Motor neuron (in vitro differentiated cells): Measurements from ENCODE around the gene SDR39U1. TPM values are rescaled to one million over a fixed set of nuclear protein-coding genes. Genes with fewer than 3 reads are reported as not detected.
A peak's percentile ranks its signal among the peaks of the same experiment; 100 is the strongest.

ENCODE experiments used
- ATAC-seq, 8 experiments: fragments of 200-7000 bp; cut with Tn5 transposase; replicated peaks in 6 of 8; 2 replicates each; pipeline ENCODE4 v1.8.0; 2021; ENCODE audit warnings: mild to moderate bottlenecking in 8 of 8, moderate library complexity in 8 of 8
- H3K27ac ChIP-seq, 2 donors: fragments of 250-450 bp; sonication (Bioruptor Pico); 2 replicates each; pipeline ENCODE4 v1.9.0; 2021; ENCODE audit warnings: antibody characterized with exemption in 2 of 2, mild to moderate bottlenecking in 2 of 2, moderate library complexity in 1 of 2
- H3K4me1 ChIP-seq, 2 donors: fragments of 250-450 bp; sonication (Bioruptor Pico); replicated peaks in 1 of 2; 2 replicates each; pipeline ENCODE4 v1.6.1; 2021; ENCODE audit warnings: antibody characterized with exemption in 2 of 2, mild to moderate bottlenecking in 2 of 2, moderate library complexity in 1 of 2
- H3K4me3 ChIP-seq, 5 donors: fragments of 250-450 bp; sonication (Bioruptor Pico); 2 replicates each; pipeline ENCODE4 v1.9.0; 2021; ENCODE audit warnings: antibody characterized with exemption in 5 of 5, mild to moderate bottlenecking in 5 of 5, moderate library complexity in 4 of 5
- WGBS, 10 experiments: fragments of 450-650 bp; shearing (Covaris generic); methylation state at CpG; one replicate each; pipeline ENCODE4 v1.0.0; 2022; 5-methylcytosine and 5-hydroxymethylcytosine counted together
- in situ Hi-C, 9 experiments: fragments of 400-800 bp; cut with MboI; loops; one replicate each; pipeline ENCODE4 v1.15.0; 2021; ENCODE audit warnings: low sequenced_read_pairs in 9 of 9, low pct_unique_long_range_greater_than_20kb in 2 of 9; ENCODE audit not compliant: unreplicated experiment in 9 of 9
- total RNA-seq, 8 experiments: library from RNA; unstranded; fragments of 300-600 nt; gene quantifications; 2 replicates each; pipeline versions ENCODE4 v1.2.3 to v1.2.4, GENCODE V29; 2022

Gene SDR39U1
- total RNA-seq, 8 experiments from 2014 or later, result 34.6 to 72.5 (median 55.1) TPM

GRCh38 chr14:24432259-24433131 lies 10.1 kb downstream of the SDR39U1 start:
- Histone ChIP-seq H3K27ac (no peak overlapping the region), H3K4me3 (no peak overlapping the region), H3K4me1 (peaks cover 4 to 11% of the 10 kb centered on the region in 2 donors)
- ATAC-seq, result no peak
- in situ Hi-C loops, result loop anchor here (5.0 to 25.0 kb wide), 4 partner anchors 95 to 188 kb away; partner anchors contain the start of genes ADCY4 (in 8 of the 9), RIPK3 (in 8 of the 9) and TINF2 (in 1 of the 9)
- WGBS, 10 experiments, result 69 to 100% (median 86%) methylated on average over 1 to 6 of the region's 24 CpGs; no CpG with 5 or more reads in 3 of the 10 experiments

GRCh38 chr14:24431569-24432258 lies 10.9 kb downstream of the SDR39U1 start:
- peak; percentile 15 to 63 (median 28) for ATAC-seq
- WGBS, 10 experiments, result 0 to 64% (median 59%) methylated on average over 2 to 8 of the region's 15 CpGs; no CpG with 5 or more reads in 6 of the 10 experiments
- Histone ChIP-seq H3K27ac (no peak overlapping the region), H3K4me1 (peaks cover 4 to 11% of the 10 kb centered on the region in 2 donors), H3K4me3 (no peak overlapping the region)
- in situ Hi-C loops, result loop anchor here (5.0 to 25.0 kb wide), 4 partner anchors 94 to 187 kb away; partner anchors contain the start of genes ADCY4 (in 8 of the 9), RIPK3 (in 8 of the 9) and TINF2 (in 1 of the 9)

DNA sequence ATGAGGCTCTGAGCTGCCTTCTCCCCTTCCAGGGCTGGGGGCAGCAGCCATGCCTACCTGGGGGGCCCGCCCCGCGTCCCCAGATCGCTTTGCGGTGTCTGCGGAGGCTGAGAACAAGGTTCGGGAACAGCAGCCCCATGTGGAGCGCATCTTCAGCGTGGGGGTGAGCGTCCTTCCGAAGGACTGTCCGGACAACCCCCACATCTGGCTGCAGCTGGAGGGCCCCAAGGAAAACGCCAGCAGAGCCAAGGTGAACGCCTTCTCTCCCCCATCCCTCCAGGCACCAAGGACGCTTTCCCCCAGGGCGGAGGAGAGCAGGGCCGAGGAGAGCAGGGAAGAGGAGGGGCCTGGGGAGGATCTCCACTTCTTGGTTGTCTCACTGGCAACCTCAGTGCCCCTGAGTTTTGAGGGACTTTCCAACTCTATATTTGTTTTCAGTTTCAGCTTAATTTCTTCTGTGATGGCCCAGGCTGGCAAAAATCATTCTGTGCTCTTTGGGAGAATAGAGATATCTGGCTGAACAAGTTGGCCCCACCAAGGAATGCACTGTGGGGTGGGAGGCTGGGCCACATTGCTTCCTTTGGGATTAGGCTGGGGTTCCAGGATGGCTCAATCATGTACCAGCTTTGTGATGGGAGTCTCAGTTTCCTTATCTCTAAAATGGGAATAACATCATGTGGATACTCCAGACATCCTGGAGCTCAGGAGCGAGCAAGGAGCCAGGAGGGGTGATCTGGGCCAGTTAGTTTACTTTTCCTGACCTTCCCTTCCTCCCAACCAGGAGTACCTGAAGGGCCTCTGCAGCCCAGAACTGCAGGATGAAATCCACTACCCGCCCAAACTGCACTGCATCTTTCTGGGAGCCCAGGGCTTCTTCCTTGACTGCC lies 11.7 kb downstream of the SDR39U1 start:
- 0 to 100% (median 53%) methylated on average over 1 to 10 of the region's 19 CpGs; no CpG with 5 or more reads in 3 of the 10 experiments for WGBS, 10 experiments
- Histone ChIP-seq H3K27ac (peak overlapping the region in 1 of 2 donors; percentile 81), H3K4me1 (peaks cover 0 to 11% of the 10 kb centered on the region in 2 donors), H3K4me3 (peak overlapping the region; percentile 31 to 56 (median 50))
- in situ Hi-C loops, result loop anchor here (5.0 to 25.0 kb wide), 4 partner anchors 94 to 186 kb away; partner anchors contain the start of genes ADCY4 (in 8 of the 9), RIPK3 (in 8 of the 9) and TINF2 (in 1 of the 9)
- peak in 3 of 8 experiments; percentile 4 to 11 (median 8) for ATAC-seq

GRCh38 chr14:24430143-24430681 lies 12.4 kb downstream of the SDR39U1 start:
- in situ Hi-C loops, result loop anchor here (5.0 to 25.0 kb wide), 4 partner anchors 93 to 185 kb away; partner anchors contain the start of genes ADCY4 (in 8 of the 9), RIPK3 (in 8 of the 9) and TINF2 (in 1 of the 9)
- peak overlapping the region; percentile 31 to 56 (median 50) for H3K4me3 ChIP-seq
- H3K27ac ChIP-seq, result peak overlapping the region; percentile 31 to 81
- peaks cover 0 to 11% of the 10 kb centered on the region in 2 donors for H3K4me1 ChIP-seq
- 8 to 20% (median 11%) methylated on average over 1 to 6 of the region's 28 CpGs; no CpG with 5 or more reads in 7 of the 10 experiments for WGBS, 10 experiments
- peak; percentile 60 to 85 (median 84) for ATAC-seq

GRCh38 chr14:24429395-24430142 lies 13.0 kb downstream of the SDR39U1 start, which contains the start of the genes CBLN3 and KHNYN:
Gene CBLN3, minus strand, starts transcription at chr14:24429668. Its CDS starts 614 bp downstream, at chr14:24429054.
Gene KHNYN, plus strand, starts transcription at chr14:24429954. Its CDS starts 777 bp downstream, at chr14:24430731.
- no CpG with 5 or more reads among the region's 57 CpGs for WGBS, 10 experiments
- peak within 1 kb of the TSS; percentile 31 to 56 (median 50) for H3K4me3 ChIP-seq
- peaks cover 0 to 11% of the 10 kb centered on the region in 2 donors for H3K4me1 ChIP-seq
- peak within 1 kb of the TSS; percentile 31 to 81 for H3K27ac ChIP-seq
- in situ Hi-C loops, result loop anchor here (5.0 to 25.0 kb wide), 4 partner anchors 92 to 185 kb away; partner anchors contain the start of genes ADCY4 (in 8 of the 9), RIPK3 (in 8 of the 9) and TINF2 (in 1 of the 9)
- peak; percentile 64 to 92 (median 88) for ATAC-seq

- peak in 1 of 8 experiments; percentile 6 for ATAC-seq
- WGBS, 10 experiments, result no CpG with 5 or more reads among the region's 18 CpGs
- H3K4me1 ChIP-seq, result peaks cover 0 to 11% of the 10 kb centered on the region in 2 donors
- H3K27ac ChIP-seq, result no peak overlapping the region
- in situ Hi-C loops, result loop anchor here in 4 of 9 experiments (25.0 kb wide), 1 partner anchor 92 kb away; the partner anchor contains the start of genes ADCY4 (in 4 of the 4) and RIPK3 (in 4 of the 4)
- H3K4me3 ChIP-seq, result no peak overlapping the region
Measured at GRCh38 chr14:24428628-24429394, 13.8 kb downstream of the SDR39U1 start.

DNA sequence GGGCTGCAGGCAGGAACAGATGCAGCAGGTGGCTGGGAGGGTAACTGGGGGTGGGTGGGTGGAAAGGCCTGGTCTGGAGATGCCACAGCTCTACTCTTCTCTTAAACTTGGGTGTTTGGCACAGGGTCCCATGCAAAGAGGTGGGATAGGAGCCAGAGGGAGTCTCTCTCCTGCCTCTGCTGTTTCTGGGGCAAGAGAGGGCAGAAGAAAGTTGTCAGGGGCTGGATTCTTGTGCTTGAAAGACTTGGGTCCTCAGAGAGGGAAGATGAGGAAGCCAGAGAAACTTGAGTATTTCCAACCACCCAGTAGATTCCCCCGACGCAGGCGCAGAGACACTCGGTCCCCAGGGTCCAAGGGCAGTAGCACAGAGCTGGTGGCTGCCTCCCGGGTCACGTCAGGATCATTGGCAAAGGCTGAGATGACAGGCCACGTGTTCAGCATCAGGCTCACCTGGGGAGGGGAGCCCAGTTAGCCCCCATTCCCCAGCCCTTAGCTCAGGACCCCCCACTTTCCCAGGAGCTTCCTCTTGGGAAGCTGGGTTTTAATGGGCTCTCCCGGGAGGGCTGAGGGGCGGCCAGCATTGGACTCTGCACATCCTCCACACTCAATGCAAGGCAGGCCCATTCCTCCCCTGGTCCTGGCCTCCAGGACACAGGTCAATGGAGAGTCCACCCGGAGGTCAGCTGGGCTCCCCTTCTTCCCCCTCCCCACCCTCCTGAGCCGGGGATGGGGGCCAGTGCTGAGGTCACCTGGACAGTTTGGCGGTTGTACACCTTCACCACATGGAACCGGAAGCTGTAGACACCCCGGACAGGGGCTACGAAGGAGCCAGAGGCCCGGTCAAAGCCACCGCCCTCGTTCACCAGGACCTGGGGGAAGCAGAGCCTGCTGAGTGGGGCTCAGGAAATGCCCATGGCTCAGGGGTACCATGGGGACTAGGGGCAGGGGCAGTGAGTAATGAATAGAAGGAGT lies 14.8 kb downstream of the SDR39U1 start:
- peaks cover 0 to 11% of the 10 kb centered on the region in 2 donors for H3K4me1 ChIP-seq
- in situ Hi-C loops, result loop anchor here in 4 of 9 experiments (25.0 kb wide), 1 partner anchor 91 kb away; the partner anchor contains the start of genes ADCY4 (in 4 of the 4) and RIPK3 (in 4 of the 4)
- ATAC-seq, result no peak
- no peak overlapping the region for H3K27ac ChIP-seq
- no peak overlapping the region for H3K4me3 ChIP-seq
- WGBS, 10 experiments, result 92 to 100% methylated on average over 1 to 11 of the region's 18 CpGs; no CpG with 5 or more reads in 8 of the 10 experiments

DNA sequence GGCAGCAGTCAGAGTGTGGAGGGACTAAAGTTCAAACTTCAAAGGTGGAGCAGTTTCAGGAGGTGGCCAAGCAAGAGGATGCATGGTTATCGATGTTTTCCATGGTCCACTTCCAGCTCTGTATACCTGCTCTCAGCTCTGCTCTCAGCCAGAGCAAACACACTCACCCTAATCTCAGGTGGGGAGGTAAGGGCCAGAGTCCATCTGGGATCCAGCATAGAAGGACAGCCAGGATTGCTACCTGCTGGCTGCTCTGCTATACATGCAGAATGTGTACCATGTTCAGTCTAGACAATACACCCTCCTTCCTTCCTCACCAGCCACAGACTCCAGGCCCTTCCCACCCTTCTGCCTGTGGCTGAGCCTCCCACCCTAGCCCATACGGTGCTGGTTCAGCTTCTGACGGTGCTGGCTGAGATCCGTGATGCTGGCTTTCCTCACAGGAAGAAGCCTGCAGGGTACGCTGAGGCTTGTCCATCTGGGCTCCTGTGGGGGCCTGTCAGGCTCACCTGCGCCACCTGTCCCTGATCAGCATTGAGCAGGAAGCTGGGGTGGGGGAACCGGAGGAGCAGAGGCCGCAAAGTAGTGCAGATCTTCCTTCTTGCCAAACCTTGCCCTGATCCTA lies 15.6 kb downstream of the SDR39U1 start:
- in situ Hi-C loops, result loop anchor here in 4 of 9 experiments (25.0 kb wide), 1 partner anchor 90 kb away; the partner anchor contains the start of genes ADCY4 (in 4 of the 4) and RIPK3 (in 4 of the 4)
- no peak overlapping the region for H3K27ac ChIP-seq
- ATAC-seq, result no peak
- H3K4me3 ChIP-seq, result no peak overlapping the region
- peaks cover 0 to 11% of the 10 kb centered on the region in 2 donors for H3K4me1 ChIP-seq
- 55 to 100% (median 79%) methylated on average over 1 to 3 of the region's 8 CpGs; no CpG with 5 or more reads in 2 of the 10 experiments for WGBS, 10 experiments
